DND-41 (cell line): ENCODE data around the gene SLC15A2.

Experiments used
- ATAC-seq: fragments of 200-7000 bp; cut with Tn5 transposase; 3 replicates; pipeline ENCODE4 v1.9.1; 2021; ENCODE audit warnings: low read depth; ENCODE audit not compliant: insufficient read depth
- DNase-seq: peaks from one replicate; pipeline ENCODE4 v3.0.0-alpha.2; 2020
- H2AFZ ChIP-seq: 2 replicates; pipeline ENCODE4 v1.6.0; 2012; ENCODE audit warnings: low read depth, low read length
- H3K27ac ChIP-seq: 2 replicates; pipeline ENCODE4 v1.5.1; 2012; ENCODE audit warnings: low read length, inconsistent platforms
- H3K27me3 ChIP-seq: fragments of 200-600 bp; sonication (generic); 2 replicates; pipeline ENCODE4 v1.6.0; 2012; ENCODE audit warnings: low read length, mild to moderate bottlenecking, inconsistent platforms; ENCODE audit not compliant: insufficient read depth, poor library complexity
- H3K36me3 ChIP-seq: 2 replicates; pipeline ENCODE4 v1.5.1; 2012; ENCODE audit warnings: low read length, inconsistent platforms; ENCODE audit not compliant: insufficient read depth
- H3K4me1 ChIP-seq: 2 replicates; pipeline ENCODE4 v1.5.1; 2012; ENCODE audit warnings: mild to moderate bottlenecking, low read length; ENCODE audit not compliant: insufficient read depth
- H3K4me2 ChIP-seq: 2 replicates; pipeline ENCODE4 v1.6.0; 2012; ENCODE audit warnings: mild to moderate bottlenecking, moderate library complexity, low read length, inconsistent platforms; ENCODE audit not compliant: insufficient read depth
- H3K4me3 ChIP-seq, 2 experiments: fragments of 200-600 bp in 1 of 2; shearing (Covaris generic) in 1 of 2; 2 replicates each; pipeline ENCODE4 v1.5.1; 2012 to 2016; ENCODE audit warnings: inconsistent platforms in 2 of 2, low read length in 2 of 2, mild to moderate bottlenecking in 2 of 2, low read depth in 1 of 2, moderate library complexity in 1 of 2
- H3K79me2 ChIP-seq: 2 replicates; pipeline ENCODE4 v1.6.0; 2012; ENCODE audit warnings: low read length, inconsistent platforms; ENCODE audit not compliant: insufficient read depth
- H3K9ac ChIP-seq: 2 replicates; pipeline ENCODE4 v1.6.0; 2012; ENCODE audit warnings: low read depth, mild to moderate bottlenecking, inconsistent platforms, low read length, moderate library complexity
- H3K9me3 ChIP-seq: 2 replicates; pipeline ENCODE4 v1.5.1; 2012; ENCODE audit warnings: low read length, moderate library complexity, mild to moderate bottlenecking, inconsistent platforms; ENCODE audit not compliant: insufficient read depth, severe bottlenecking
- H4K20me1 ChIP-seq: 2 replicates; pipeline ENCODE4 v1.6.0; 2012; ENCODE audit warnings: low read length; ENCODE audit not compliant: insufficient read depth
- CTCF ChIP-seq: IDR thresholded peaks from 2 replicates; pipeline ENCODE4 v1.5.1; 2012; ENCODE audit warnings: borderline replicate concordance, low read length, moderate library complexity, mild to moderate bottlenecking; ENCODE audit not compliant: poor library complexity, severe bottlenecking; ENCODE audit errors: extremely low read depth
- EZH2 ChIP-seq: IDR thresholded peaks from 3 replicates; pipeline ENCODE4 v1.6.1; 2012; ENCODE audit warnings: borderline replicate concordance, low read depth, mild to moderate bottlenecking, moderate library complexity, low read length, inconsistent platforms; ENCODE audit not compliant: severe bottlenecking

Gene SLC15A2

GRCh38 chr3:121958801-121959200 lies 64.6 kb downstream of the SLC15A2 start:
- Histone ChIP-seq H3K9me3 (no peaks in the 10 kb centered on the region), H3K4me2 (no peak overlapping the region), H3K36me3 (no peaks in the 10 kb centered on the region), H3K79me2 (no peaks in the 10 kb centered on the region), H3K4me1 (no peaks in the 10 kb centered on the region), H4K20me1 (no peaks in the 10 kb centered on the region), H3K27me3 (no peaks in the 10 kb centered on the region), H3K9ac (no peak overlapping the region), H3K4me3 (no peak overlapping the region), H2AFZ (no peak overlapping the region), H3K27ac (no peak overlapping the region)
- no peak for TF ChIP-seq EZH2
- TF ChIP-seq CTCF: no peak
- ATAC-seq (no peak), DNase-seq (no peak)

GRCh38 chr3:121961283-121961682 lies 67.1 kb downstream of the SLC15A2 start:
- Histone ChIP-seq H3K4me1 (no peaks in the 10 kb centered on the region), H2AFZ (no peak overlapping the region), H3K9me3 (no peaks in the 10 kb centered on the region), H3K27me3 (no peaks in the 10 kb centered on the region), H3K79me2 (no peaks in the 10 kb centered on the region), H3K9ac (no peak overlapping the region), H4K20me1 (no peaks in the 10 kb centered on the region), H3K4me2 (no peak overlapping the region), H3K4me3 (no peak overlapping the region), H3K36me3 (no peaks in the 10 kb centered on the region), H3K27ac (no peak overlapping the region)
- TF ChIP-seq EZH2 (no peak), CTCF (no peak)
- ATAC-seq: no peak
- no peak for DNase-seq

- H3K4me1 ChIP-seq: no peaks in the 10 kb centered on the region
- H4K20me1 ChIP-seq: no peaks in the 10 kb centered on the region
- DNase-seq (no peak), ATAC-seq (no peak)
- H3K4me2 ChIP-seq: no peak overlapping the region
- no peaks in the 10 kb centered on the region for H3K9me3 ChIP-seq
- no peaks in the 10 kb centered on the region for H3K79me2 ChIP-seq
- H3K4me3 ChIP-seq: no peak overlapping the region
- H3K36me3 ChIP-seq: no peaks in the 10 kb centered on the region
- H2AFZ ChIP-seq: no peak overlapping the region
- no peak overlapping the region for H3K9ac ChIP-seq
- no peaks in the 10 kb centered on the region for H3K27me3 ChIP-seq
- no peak overlapping the region for H3K27ac ChIP-seq
- no peak for TF ChIP-seq EZH2
- TF ChIP-seq CTCF: no peak
Measured at GRCh38 chr3:121962443-121962842, 68.2 kb downstream of the SLC15A2 start.

- H3K4me1 ChIP-seq: no peaks in the 10 kb centered on the region
- no peak overlapping the region for H3K9ac ChIP-seq
- no peak overlapping the region for H3K4me3 ChIP-seq
- H3K27ac ChIP-seq: no peak overlapping the region
- H2AFZ ChIP-seq: no peak overlapping the region
- ATAC-seq (no peak), DNase-seq (no peak)
- no peaks in the 10 kb centered on the region for H4K20me1 ChIP-seq
- H3K27me3 ChIP-seq: no peaks in the 10 kb centered on the region
- H3K36me3 ChIP-seq: no peaks in the 10 kb centered on the region
- no peaks in the 10 kb centered on the region for H3K9me3 ChIP-seq
- no peak overlapping the region for H3K4me2 ChIP-seq
- H3K79me2 ChIP-seq: no peaks in the 10 kb centered on the region
- TF ChIP-seq EZH2: no peak
- no peak for TF ChIP-seq CTCF
Measured at GRCh38 chr3:121963608-121964007, 69.4 kb downstream of the SLC15A2 start.
